ENCODE measurements around the gene DDX20. TPM values are rescaled to one million over a fixed set of nuclear protein-coding genes. Genes with fewer than 3 reads are reported as not detected.

Gene DDX20
- total and polyA plus RNA-seq, 2 donors (not counting 3 experiments of a cell fraction or from before 2014, with no cell fraction given) = 4.1 to 15.9 TPM

- no peak for FAIRE-seq
- Histone ChIP-seq H3K4me2 (ENCODE audit: insufficient read depth, low read length) (no peak overlapping the region), H3K9ac (replicated peaks; ENCODE audit: extremely low read depth, insufficient read depth, low read length) (no peak overlapping the region), H3K36me3 (ENCODE audit: control insufficient read depth in 2 of 2, extremely low read depth in 1 of 2, insufficient read depth in 2 of 2, low read length in 2 of 2) (no peaks in the 10 kb centered on the region), H3K27me3 (ENCODE audit: control insufficient read depth in 2 of 2, insufficient read depth in 2 of 2, low read length in 2 of 2) (no peaks in the 10 kb centered on the region), H4K20me1 (replicated peaks; ENCODE audit: control insufficient read depth, extremely low read depth, insufficient read depth, low read length) (no peaks in the 10 kb centered on the region), H3K9me3 (replicated peaks; ENCODE audit: control insufficient read depth, insufficient read depth, low read length) (no peaks in the 10 kb centered on the region), H3K79me2 (ENCODE audit: control insufficient read depth, insufficient read depth, low read length) (peaks cover 11% of the 10 kb centered on the region), H3K27ac (ENCODE audit: insufficient read depth, low read depth, low read length) (no peak overlapping the region), H3K4me1 (ENCODE audit: control insufficient read depth, extremely low read depth, insufficient read depth, low read length) (peaks cover 17% of the 10 kb centered on the region), H2AFZ (ENCODE audit: low read depth, low read length) (no peak overlapping the region), H3K9me1 (replicated peaks; ENCODE audit: control insufficient read depth, extremely low read depth, insufficient read depth, low read length) (no peaks in the 10 kb centered on the region), H3K4me3 (replicated peaks in 1 of 3; ENCODE audit: insufficient read depth in 1 of 3, low read depth in 1 of 3, low read length in 3 of 3) (no peak overlapping the region)
- BruUV-seq (replicated peaks) = no TSS peak
- dilution Hi-C loops (cut with MboI; ENCODE audit: extremely low pct_ligation_motif_present, low sequenced_read_pairs) = no loop called here
- ChIA-PET POLR2A (no interaction called here), CTCF (interaction anchor here (0.8 to 11.1 kb wide), 6 partner anchors 14 to 270 kb away, joined by 3 to 487 read pairs (median 8); no protein-coding TSS in a partner anchor)
- DNase-seq (ENCODE audit: low read depth, low spot score) = no peak
- TF ChIP-seq JUN (IDR thresholded peaks at IDR 0.05; ENCODE audit: borderline replicate concordance, insufficient read depth, insufficient read length, low read depth) (no peak), MAX (IDR thresholded peaks at IDR 0.05; ENCODE audit: insufficient read depth, insufficient read length) (no peak), GATA2 (IDR thresholded peaks at IDR 0.05; ENCODE audit: insufficient read depth, insufficient read length, low read depth, low read length) (no peak), CTCF (IDR thresholded peaks at IDR 0.05; ENCODE audit: extremely low read depth in 1 of 2, insufficient read depth in 1 of 2, low read depth in 1 of 2, low read length in 2 of 2) (no peak), MYC (IDR thresholded peaks at IDR 0.05; ENCODE audit: low read depth, low read length) (no peak), EZH2 (IDR thresholded peaks at IDR 0.05; ENCODE audit: borderline replicate concordance, low read depth, low read length, severe bottlenecking) (no peak), POLR2A (IDR thresholded peaks at IDR 0.05; ENCODE audit: low read depth, low read length) (no peak), FOS (IDR thresholded peaks at IDR 0.05; ENCODE audit: borderline replicate concordance, insufficient read depth, low read length) (no peak), POLR2AphosphoS5 (IDR thresholded peaks at IDR 0.05; ENCODE audit: insufficient read depth, low read depth, low read length) (no peak)
- intact Hi-C loops (cut with micrococcal nuclease) = no loop called here
Measured at GRCh38 chr1:111751906-111752575, 3.7 kb upstream of the DDX20 start.

Measured in endothelial cell of umbilical vein (primary cell).